ENCODE measurements around the gene EEF1AKMT4.

Gene EEF1AKMT4

GRCh38 chr3:184305577-184305976 is 56.1 kb downstream of the EEF1AKMT4 start:
- no peak for DNase-seq

- DNase-seq: no peak
Measured at GRCh38 chr3:184306341-184306972, 57.0 kb downstream of the EEF1AKMT4 start.

GRCh38 chr3:184307915-184308314 is 58.4 kb downstream of the EEF1AKMT4 start:
- DNase-seq: no peak

All from activated gamma-delta T cell treated with Interleukin-2 at 50 U/mL for 16 hours (primary cell).